ENCODE data around the gene CCDC180.

CCDC180 gene

DNA sequence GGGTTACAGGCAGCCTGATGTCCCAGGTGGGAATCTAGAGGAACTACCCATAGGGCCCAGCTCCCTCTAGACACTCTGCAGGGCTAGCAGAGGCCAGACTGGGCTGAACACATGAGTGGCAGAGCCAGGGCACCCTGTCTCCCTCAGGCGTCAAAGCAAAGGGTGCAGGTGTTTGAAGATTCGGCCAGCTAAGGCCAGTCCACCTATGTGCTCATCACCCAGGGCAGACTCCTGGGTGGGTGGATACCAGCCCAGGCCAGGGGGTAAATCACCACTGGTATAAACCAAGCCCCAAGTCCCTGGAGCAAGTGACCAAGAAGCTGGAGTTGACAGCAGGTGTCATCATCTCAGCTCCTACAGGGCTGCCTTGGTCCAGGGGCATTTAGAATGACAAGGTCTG, 3.4 kb downstream of the CCDC180 start:
- FAIRE-seq (no peak), DNase-seq (ENCODE audit: insufficient read length, low spot score) (no peak)
- TF ChIP-seq, protein P1, sequence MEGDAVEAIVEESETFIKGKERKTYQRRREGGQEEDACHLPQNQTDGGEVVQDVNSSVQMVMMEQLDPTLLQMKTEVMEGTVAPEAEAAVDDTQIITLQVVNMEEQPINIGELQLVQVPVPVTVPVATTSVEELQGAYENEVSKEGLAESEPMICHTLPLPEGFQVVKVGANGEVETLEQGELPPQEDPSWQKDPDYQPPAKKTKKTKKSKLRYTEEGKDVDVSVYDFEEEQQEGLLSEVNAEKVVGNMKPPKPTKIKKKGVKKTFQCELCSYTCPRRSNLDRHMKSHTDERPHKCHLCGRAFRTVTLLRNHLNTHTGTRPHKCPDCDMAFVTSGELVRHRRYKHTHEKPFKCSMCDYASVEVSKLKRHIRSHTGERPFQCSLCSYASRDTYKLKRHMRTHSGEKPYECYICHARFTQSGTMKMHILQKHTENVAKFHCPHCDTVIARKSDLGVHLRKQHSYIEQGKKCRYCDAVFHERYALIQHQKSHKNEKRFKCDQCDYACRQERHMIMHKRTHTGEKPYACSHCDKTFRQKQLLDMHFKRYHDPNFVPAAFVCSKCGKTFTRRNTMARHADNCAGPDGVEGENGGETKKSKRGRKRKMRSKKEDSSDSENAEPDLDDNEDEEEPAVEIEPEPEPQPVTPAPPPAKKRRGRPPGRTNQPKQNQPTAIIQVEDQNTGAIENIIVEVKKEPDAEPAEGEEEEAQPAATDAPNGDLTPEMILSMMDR (IDR thresholded peaks at IDR 0.05; ENCODE audit: insufficient read depth, missing control alignments), result no peak

DNA sequence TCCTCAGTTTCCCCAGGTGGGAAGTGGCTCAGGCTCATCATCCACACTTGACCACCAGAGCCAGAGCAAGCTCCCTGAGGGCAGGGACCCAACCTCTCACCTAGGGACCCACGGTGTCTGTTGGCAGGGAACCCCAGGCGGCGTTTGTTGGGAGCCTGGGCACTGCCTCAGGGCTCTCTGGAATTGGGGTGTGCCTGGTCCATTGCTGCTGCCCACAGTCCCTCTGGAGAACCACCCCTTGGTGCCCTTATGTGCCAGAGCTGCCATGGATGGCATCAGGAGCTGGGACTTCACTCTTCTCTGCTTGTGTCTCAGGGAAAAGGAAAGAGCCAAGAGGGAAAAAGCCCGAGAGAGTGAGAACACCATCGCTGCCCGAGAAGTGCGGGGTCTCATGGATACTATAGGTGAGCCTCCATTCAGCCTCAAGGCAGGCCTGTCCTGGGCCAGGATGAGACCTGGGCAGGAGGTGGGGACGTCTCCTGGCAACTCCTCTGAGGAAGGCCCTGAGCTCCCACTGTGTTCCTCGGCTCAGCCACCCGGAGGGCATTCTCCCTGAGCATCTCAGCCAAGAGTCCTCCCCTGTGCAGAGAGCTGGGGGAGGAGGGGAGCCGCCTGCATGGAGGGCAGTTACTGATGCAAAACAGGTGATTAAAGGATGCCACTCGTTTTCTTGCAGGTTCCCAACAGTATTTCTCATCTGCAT, 4.5 kb downstream of the CCDC180 start:
- TF ChIP-seq, protein P1 (IDR thresholded peaks at IDR 0.05; ENCODE audit: insufficient read depth, missing control alignments), result no peak
- FAIRE-seq (no peak), DNase-seq (ENCODE audit: insufficient read length, low spot score) (no peak)

DNA sequence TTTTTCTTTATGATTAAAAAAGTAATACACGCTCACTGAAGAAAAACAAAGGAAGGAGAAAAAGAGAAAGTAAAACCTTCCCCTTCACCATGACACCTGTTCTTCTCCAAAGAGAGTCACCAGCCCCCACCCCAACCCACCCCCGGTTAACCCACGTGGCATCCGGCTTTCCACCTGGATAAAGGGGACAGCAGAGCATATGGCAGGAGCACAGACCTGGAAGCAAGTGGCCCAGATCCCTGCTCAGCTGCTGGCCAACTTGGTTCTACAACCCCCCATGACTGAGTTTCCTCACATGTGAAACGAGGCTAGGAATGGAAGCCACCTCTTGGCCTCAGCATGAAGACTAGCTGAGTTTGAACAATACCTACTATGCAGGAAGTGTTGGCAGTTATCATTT, 5.1 kb downstream of the CCDC180 start:
- DNase-seq (ENCODE audit: insufficient read length, low spot score) (no peak), FAIRE-seq (no peak)
- TF ChIP-seq, protein P1 (IDR thresholded peaks at IDR 0.05; ENCODE audit: insufficient read depth, missing control alignments), result no peak

DNA sequence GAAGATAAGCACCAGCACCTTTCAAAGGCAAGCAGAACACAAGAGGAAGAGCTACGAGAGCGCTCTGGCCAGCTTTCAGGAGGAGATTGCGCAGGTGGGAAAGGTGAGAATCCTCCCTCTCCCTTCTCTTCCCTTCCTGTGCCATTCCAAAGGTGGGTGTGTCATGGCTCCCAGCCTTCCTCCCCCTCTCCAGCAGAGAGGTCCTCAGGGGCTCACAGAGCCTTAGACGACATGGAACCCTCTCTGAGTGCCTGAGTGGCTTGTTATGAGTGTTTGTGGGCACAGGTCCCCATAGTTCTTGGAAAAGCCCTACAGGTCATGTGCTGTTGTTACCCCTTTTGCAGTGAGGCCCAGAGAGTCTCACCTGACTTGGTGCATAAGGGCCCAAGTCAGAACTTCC, 5.8 kb downstream of the CCDC180 start:
- FAIRE-seq (no peak), DNase-seq (ENCODE audit: insufficient read length, low spot score) (no peak)
- TF ChIP-seq, protein P1 (IDR thresholded peaks at IDR 0.05; ENCODE audit: insufficient read depth, missing control alignments), result no peak

DNA sequence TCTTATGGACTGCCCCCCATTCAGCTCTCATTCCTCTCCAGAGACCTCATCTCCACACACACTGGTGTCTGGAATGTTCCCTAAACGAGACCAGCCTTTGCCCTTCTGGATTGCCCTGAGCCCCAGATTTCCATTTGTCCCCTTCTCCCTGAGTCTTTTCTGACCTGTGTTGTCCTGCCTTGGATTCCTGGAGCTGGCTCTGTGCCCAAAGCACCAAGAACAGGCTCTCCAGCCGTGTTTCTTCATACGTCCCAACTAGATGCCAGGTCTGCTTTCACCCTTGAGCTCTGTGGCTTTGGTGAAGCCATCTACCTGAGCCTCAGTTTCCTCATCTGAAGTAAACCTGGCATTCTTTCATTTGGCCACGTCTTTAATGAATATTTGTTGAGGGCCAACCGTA, 6.3 kb downstream of the CCDC180 start:
- TF ChIP-seq, protein P1 (IDR thresholded peaks at IDR 0.05; ENCODE audit: insufficient read depth, missing control alignments), result no peak
- DNase-seq (ENCODE audit: insufficient read length, low spot score), result no peak
- no peak for FAIRE-seq

DNA sequence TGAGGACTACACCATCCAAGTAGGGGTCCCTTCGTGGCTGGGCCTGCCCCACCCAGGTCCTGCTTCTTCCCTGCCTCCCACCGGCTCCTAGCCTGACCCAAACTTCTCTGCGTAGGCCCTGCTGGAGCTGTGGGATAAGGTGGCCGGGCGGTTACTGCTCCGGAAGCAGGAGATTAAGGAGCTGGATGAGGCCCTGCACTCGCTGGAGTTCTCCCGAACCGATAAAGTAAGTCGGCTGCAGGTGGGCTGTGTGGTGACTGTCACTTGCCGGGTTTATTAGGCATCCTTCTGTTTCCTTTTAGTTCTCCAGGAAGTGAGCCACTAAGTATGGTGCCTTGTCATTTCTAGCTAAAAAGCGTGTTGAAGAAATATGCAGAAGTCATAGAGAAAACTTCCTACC, 7.0 kb downstream of the CCDC180 start:
- FAIRE-seq, result no peak
- TF ChIP-seq, protein P1 (IDR thresholded peaks at IDR 0.05; ENCODE audit: insufficient read depth, missing control alignments), result no peak
- no peak for DNase-seq (ENCODE audit: insufficient read length, low spot score)

DNA sequence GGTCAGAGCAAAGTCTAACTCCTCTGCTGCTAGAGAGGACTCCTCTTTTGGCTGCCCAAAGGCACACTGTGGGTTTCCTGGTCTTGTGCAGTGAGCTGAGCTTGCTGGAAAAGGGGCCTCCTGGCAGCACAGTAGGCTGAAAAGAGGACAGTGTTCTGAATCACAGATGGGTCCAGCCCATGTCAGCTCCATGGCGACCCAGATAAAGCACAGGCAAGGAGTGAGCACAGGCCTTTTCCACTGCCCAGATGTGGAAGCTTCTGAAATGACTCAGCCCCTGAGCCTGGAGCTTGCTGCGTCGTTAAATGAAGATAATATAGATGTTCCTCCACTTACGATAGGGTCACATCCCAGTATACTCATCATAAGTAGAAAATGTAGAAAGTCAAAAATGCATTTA, 8.1 kb downstream of the CCDC180 start:
- FAIRE-seq (no peak), DNase-seq (ENCODE audit: insufficient read length, low spot score) (no peak)
- TF ChIP-seq, protein P1 (IDR thresholded peaks at IDR 0.05; ENCODE audit: insufficient read depth, missing control alignments), result no peak
